Muscle of leg (tissue), 11 donors: ENCODE data around the gene SLC25A26. TPM values are rescaled to one million over a fixed set of nuclear protein-coding genes. Genes with fewer than 3 reads are reported as not detected.

Experiments used
- DNase-seq: peaks from one replicate; pipeline ENCODE4 v3.0.0; 2013
- H3K27ac ChIP-seq: one replicate; pipeline ENCODE4 v1.5.1; 2013; ENCODE audit warnings: mild to moderate bottlenecking, low read length, control low read depth
- H3K27me3 ChIP-seq: one replicate; pipeline ENCODE4 v1.6.1; 2013; ENCODE audit warnings: low read length; ENCODE audit not compliant: control insufficient read depth, insufficient read depth
- H3K36me3 ChIP-seq: one replicate; pipeline ENCODE4 v1.6.1; 2013; ENCODE audit warnings: low read length; ENCODE audit not compliant: control insufficient read depth, insufficient read depth
- H3K4me1 ChIP-seq: one replicate; pipeline ENCODE4 v1.6.1; 2013; ENCODE audit warnings: low read length; ENCODE audit not compliant: control insufficient read depth, insufficient read depth
- H3K4me3 ChIP-seq: one replicate; pipeline ENCODE4 v1.5.1; 2013; ENCODE audit warnings: low read length, control low read depth
- H3K9me3 ChIP-seq: replicated peaks from 2 replicates; pipeline ENCODE4 v1.6.1; 2013; ENCODE audit warnings: low read depth, low read length; ENCODE audit not compliant: control insufficient read depth
- WGBS: methylation state at CpG from one replicate; pipeline ENCODE4 v1.1.5; 2013; ENCODE audit warnings: missing lambda C conversion rate; ENCODE audit not compliant: insufficient coverage; 5-methylcytosine and 5-hydroxymethylcytosine counted together
- polyA plus RNA-seq, 8 donors: library from polyadenylated mRNA; unstranded; fragments of 120-200 nt; gene quantifications; one replicate each; pipeline versions ENCODE4 v1.2.1 to v1.2.3, GENCODE V29; 2013; ENCODE audit warnings: inconsistent platforms in 1 of 8, low replicate concordance in 1 of 8; ENCODE audit not compliant: insufficient read length in 8 of 8, insufficient read depth in 1 of 8
- total RNA-seq: library from RNA; stranded (reverse); fragments of 120-200 nt; gene quantifications from one replicate; pipeline ENCODE4 v1.2.4, GENCODE V29; 2013

SLC25A26 gene
- total and polyA plus RNA-seq, 9 donors, result 23.9 to 34.6 (median 28.4) TPM

DNA sequence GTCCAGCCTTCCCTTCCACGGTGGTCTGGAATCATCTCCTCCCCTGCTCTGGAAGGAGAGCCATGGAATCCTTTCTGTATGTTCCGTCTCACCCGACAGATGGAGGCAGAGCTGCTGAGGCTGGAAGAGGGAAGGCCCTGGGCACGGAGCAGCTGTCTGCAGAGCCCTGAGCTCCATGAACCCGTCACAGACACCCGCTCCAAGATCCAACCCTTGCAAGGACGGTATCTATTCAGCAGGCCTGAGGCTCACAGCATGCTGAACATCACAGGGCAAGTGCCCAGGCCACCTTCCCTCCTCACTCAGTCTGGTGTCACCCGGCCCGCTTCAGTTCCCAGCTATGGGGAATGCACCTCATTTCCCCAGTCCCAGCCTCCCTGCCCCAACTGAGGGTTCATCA lies 176.1 kb downstream of the SLC25A26 start:
- no peak overlapping the region for H3K4me3 ChIP-seq
- no peak for DNase-seq
- no peaks in the 10 kb centered on the region for H3K9me3 ChIP-seq
- H3K4me1 ChIP-seq, result peaks cover 79% of the 10 kb centered on the region
- H3K27me3 ChIP-seq, result no peaks in the 10 kb centered on the region
- H3K36me3 ChIP-seq, result peaks cover 82% of the 10 kb centered on the region
- 70% methylated on average over 7 of the region's 9 CpGs for WGBS
- peak overlapping the region; percentile 92 for H3K27ac ChIP-seq

- Histone ChIP-seq H3K9me3 (no peaks in the 10 kb centered on the region), H3K36me3 (peaks cover 80% of the 10 kb centered on the region), H3K4me1 (peaks cover 84% of the 10 kb centered on the region), H3K4me3 (no peak overlapping the region), H3K27me3 (no peaks in the 10 kb centered on the region), H3K27ac (peak overlapping the region; percentile 92)
- WGBS, result no CpG with 5 or more reads among the region's 2 CpGs
- DNase-seq, result no peak
Measured at GRCh38 chr3:66397745-66398144, 176.9 kb downstream of the SLC25A26 start.

DNA sequence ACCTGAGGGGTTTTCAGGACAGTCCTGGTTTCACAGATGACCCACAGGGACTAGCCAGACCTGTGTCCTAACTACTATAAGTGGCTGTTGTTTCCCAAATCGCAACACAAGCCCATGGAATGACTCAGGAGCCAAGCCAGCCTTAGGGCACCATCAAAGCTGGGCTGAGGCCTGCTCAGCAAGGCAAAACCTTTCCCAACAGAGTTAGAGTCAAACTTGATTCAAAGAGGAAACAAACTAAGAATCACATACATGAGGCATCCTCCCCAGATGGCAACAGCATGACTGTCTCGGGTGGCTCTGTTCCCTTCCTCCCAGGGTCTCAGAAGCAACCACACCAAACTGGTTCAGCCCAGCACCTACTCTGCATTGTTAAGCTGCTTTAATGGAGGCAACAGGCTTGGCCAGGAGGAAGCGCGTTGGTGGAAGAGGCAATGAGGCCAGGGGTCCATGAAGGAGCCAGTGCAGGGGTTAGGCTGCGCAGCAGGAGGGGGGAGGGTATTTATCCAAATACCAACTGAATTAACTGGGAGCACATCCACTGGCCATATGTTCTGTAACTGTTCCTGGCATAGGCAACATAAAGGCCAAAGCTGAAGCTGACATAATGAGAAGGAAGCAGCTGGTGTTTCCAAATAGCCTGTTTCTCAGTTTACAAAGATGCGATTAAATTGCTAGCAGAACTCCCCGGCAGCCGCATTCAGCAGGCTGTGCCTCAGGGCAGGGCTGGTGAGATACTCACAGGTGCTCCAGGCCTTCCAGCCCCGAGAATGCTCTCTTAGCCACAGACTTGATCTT lies 177.6 kb downstream of the SLC25A26 start:
- DNase-seq, result peak; percentile 87
- WGBS, result 46% methylated on average over 5 of the region's 9 CpGs
- peak overlapping the region; percentile 92 for H3K27ac ChIP-seq
- H3K27me3 ChIP-seq, result no peaks in the 10 kb centered on the region
- H3K36me3 ChIP-seq, result peaks cover 81% of the 10 kb centered on the region
- peaks cover 84% of the 10 kb centered on the region for H3K4me1 ChIP-seq
- no peaks in the 10 kb centered on the region for H3K9me3 ChIP-seq
- H3K4me3 ChIP-seq, result no peak overlapping the region

DNA sequence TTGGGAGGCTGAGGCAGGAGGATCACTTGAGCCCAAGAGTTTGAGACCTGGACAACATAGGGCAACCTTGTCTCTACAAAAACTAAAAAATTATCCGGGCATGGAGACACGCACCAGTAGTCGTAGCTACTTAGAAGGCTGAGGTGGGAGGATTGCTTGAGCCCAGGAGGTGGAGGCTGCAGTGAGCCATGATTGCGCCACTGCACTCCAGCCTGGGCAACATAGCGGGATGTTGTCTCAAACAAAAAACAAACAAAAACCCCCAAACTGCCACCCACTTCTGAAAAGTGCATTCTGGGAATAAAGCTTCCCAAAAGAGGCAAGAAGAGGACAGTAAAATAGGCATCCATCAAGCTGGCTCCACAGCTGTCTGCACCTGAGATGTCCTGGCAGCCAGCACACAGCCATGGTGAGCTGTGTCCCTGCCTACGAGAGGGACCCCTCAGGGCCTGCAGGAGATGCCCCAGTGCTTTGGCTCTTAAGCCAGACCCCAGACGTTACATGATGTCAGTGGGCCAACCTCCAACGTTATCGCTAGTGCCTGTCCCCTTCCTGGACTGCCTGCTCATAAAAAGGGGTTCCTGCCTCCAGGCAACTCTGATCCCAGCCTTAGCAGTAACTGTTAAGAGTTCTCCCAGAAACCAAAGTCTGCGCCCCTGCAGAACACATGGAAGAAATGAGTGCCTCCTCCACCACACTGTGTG lies 178.9 kb downstream of the SLC25A26 start:
- Histone ChIP-seq H3K9me3 (no peaks in the 10 kb centered on the region), H3K27me3 (no peaks in the 10 kb centered on the region), H3K27ac (peak overlapping the region; percentile 92), H3K4me1 (peaks cover 81% of the 10 kb centered on the region), H3K4me3 (no peak overlapping the region), H3K36me3 (peaks cover 83% of the 10 kb centered on the region)
- 71% methylated on average over 6 of the region's 10 CpGs for WGBS
- DNase-seq, result no peak

- H3K9me3 ChIP-seq, result no peaks in the 10 kb centered on the region
- 45% methylated on average over 13 of the region's 15 CpGs for WGBS
- no peaks in the 10 kb centered on the region for H3K27me3 ChIP-seq
- H3K27ac ChIP-seq, result peak overlapping the region; percentile 92
- H3K36me3 ChIP-seq, result peaks cover 83% of the 10 kb centered on the region
- no peak for DNase-seq
- H3K4me1 ChIP-seq, result peaks cover 86% of the 10 kb centered on the region
- H3K4me3 ChIP-seq, result no peak overlapping the region
Measured at GRCh38 chr3:66400411-66401156, 179.8 kb downstream of the SLC25A26 start.

GRCh38 chr3:66401157-66401550 lies 180.4 kb downstream of the SLC25A26 start:
- peaks cover 83% of the 10 kb centered on the region for H3K36me3 ChIP-seq
- no peak for DNase-seq
- no peaks in the 10 kb centered on the region for H3K9me3 ChIP-seq
- no peak overlapping the region for H3K4me3 ChIP-seq
- H3K27ac ChIP-seq, result peak overlapping the region; percentile 92
- peaks cover 92% of the 10 kb centered on the region for H3K4me1 ChIP-seq
- WGBS, result 39% methylated on average over 6 of the region's 10 CpGs
- H3K27me3 ChIP-seq, result no peaks in the 10 kb centered on the region

DNA sequence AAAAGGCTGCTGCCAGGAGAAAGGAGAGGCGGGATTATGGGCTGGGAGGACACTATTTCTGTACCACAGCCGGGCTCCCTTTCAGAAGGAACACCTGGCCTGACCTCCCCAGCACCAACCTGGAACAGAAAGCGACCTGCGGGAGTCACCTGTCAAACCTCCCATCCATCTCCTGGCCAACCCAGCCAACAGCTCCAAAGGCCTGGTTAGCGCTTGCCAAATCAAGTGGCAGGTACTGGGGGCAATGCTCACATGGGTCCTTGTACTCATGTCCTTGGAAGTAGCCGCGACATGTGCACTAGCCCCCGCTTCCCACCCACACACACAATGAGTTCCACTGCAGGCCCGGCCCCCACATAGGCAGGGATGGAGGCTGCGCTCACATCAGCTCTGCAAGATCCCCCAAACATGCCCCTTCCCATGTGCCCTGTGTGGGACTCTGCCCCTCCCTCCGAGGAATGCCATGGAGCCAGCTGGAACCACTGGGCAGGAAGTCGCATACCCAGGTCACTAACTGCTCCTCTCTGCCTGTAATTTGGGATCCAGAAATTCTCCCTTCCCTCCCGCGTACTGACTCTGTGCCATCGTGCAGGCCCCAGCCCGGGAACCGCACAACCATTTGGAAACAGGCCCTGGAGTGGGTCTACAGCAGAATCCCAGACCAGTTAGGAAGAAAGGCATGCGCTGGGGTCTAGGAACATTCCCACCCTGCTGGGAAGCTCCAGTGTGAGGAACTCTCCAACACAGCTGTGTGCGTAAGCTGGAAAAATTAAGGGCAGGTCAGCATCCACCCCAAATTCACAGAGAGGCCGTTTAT lies 181.1 kb downstream of the SLC25A26 start:
- H3K36me3 ChIP-seq, result peaks cover 83% of the 10 kb centered on the region

GRCh38 chr3:66402596-66403290 lies 181.9 kb downstream of the SLC25A26 start:
- H3K27ac ChIP-seq, result peak overlapping the region; percentile 92
- WGBS, result 76% methylated on average over 5 of the region's 13 CpGs
- no peaks in the 10 kb centered on the region for H3K9me3 ChIP-seq
- peaks cover 97% of the 10 kb centered on the region for H3K4me1 ChIP-seq
- no peaks in the 10 kb centered on the region for H3K27me3 ChIP-seq
- peaks cover 83% of the 10 kb centered on the region for H3K36me3 ChIP-seq
- H3K4me3 ChIP-seq, result no peak overlapping the region
- peak; percentile 78 for DNase-seq

More for the DNA sequence above, 181.1 kb downstream of the SLC25A26 start:
- DNase-seq, result peak; percentile 86
- Histone ChIP-seq H3K27me3 (no peaks in the 10 kb centered on the region), H3K4me3 (no peak overlapping the region), H3K9me3 (no peaks in the 10 kb centered on the region), H3K4me1 (peaks cover 97% of the 10 kb centered on the region), H3K27ac (peak overlapping the region; percentile 92)
- WGBS, result 45% methylated on average over 12 of the region's 20 CpGs

- Histone ChIP-seq H3K27ac (peak overlapping the region; percentile 92), H3K36me3 (peaks cover 83% of the 10 kb centered on the region), H3K4me3 (no peak overlapping the region), H3K9me3 (no peaks in the 10 kb centered on the region), H3K27me3 (no peaks in the 10 kb centered on the region), H3K4me1 (peaks cover 96% of the 10 kb centered on the region)
- no peak for DNase-seq
- WGBS, result 98% methylated on average over 6 of the region's 13 CpGs
Measured at GRCh38 chr3:66403323-66403990, 182.7 kb downstream of the SLC25A26 start.
